B cell (primary cell): Measurements from ENCODE around the gene PRRC2B. TPM values are rescaled to one million over a fixed set of nuclear protein-coding genes. Genes with fewer than 3 reads are reported as not detected.

Source experiments
- ATAC-seq: fragments of 200-7000 bp; cut with Tn5 transposase; one replicate; pipeline ENCODE4 v1.10.0; 2021; ENCODE audit warnings: low read depth, mild to moderate bottlenecking, moderate number of reproducible peaks, moderate library complexity
- CTCF ChIA-PET: fragments of 350-600 bp; sonication (Branson Sonifier 250); formaldehyde crosslinking; loops from one replicate; lab custom pipeline; 2021; ENCODE audit warnings: antibody characterized with exemption, inconsistent platforms; lab: Charles Lee
- POLR2A ChIA-PET: fragments of 350-600 bp; sonication (Branson Sonifier 250); formaldehyde crosslinking; loops from one replicate; lab custom pipeline; 2021; ENCODE audit warnings: antibody characterized with exemption; lab: Charles Lee
- DNase-seq: peaks from one replicate; pipeline ENCODE4 v3.0.0; 2013
- H2AFZ ChIP-seq: 2 replicates; pipeline ENCODE4 v1.6.1; 2012; ENCODE audit warnings: mild to moderate bottlenecking, low read depth, low read length; ENCODE audit not compliant: insufficient read depth, poor library complexity, severe bottlenecking
- H3K27ac ChIP-seq, 2 donors: 1 replicate in 1 of 2; 2 replicates in 1 of 2; pipeline ENCODE4 v1.5.1; 2012 to 2013; ENCODE audit warnings: low read length in 2 of 2, mild to moderate bottlenecking in 2 of 2, moderate library complexity in 1 of 2
- H3K27me3 ChIP-seq, 4 experiments: fragments of 200-600 bp in 1 of 4; sonication (generic) in 1 of 4; replicated peaks in 1 of 4; 1 replicate in 2 of 4; 2 replicates in 2 of 4; pipeline versions ENCODE4 v1.6.1 to v1.7.0; 2013 to 2016; ENCODE audit warnings: low read length in 3 of 4, mild to moderate bottlenecking in 2 of 4, mixed read lengths in 1 of 4, moderate library complexity in 1 of 4; ENCODE audit not compliant: insufficient read depth in 4 of 4, control insufficient read depth in 3 of 4; ENCODE audit errors: control extremely low read depth in 1 of 4
- H3K36me3 ChIP-seq, 2 experiments: replicated peaks in 1 of 2; 1 replicate in 1 of 2; 2 replicates in 1 of 2; pipeline versions ENCODE4 v1.6.1 to v1.7.1; 2013; ENCODE audit warnings: low read length in 1 of 2; ENCODE audit not compliant: insufficient read depth in 2 of 2, control insufficient read depth in 1 of 2; ENCODE audit errors: control extremely low read depth in 1 of 2, extremely low read depth in 1 of 2
- H3K4me1 ChIP-seq, 2 donors: fragments of 200-600 bp in 1 of 2; sonication (generic) in 1 of 2; 1 replicate in 1 of 2; 2 replicates in 1 of 2; pipeline versions ENCODE4 v1.5.1 to v1.6.1; 2013 to 2017; ENCODE audit warnings: low read length in 2 of 2; ENCODE audit not compliant: control insufficient read depth in 2 of 2, insufficient read depth in 2 of 2
- H3K4me2 ChIP-seq: replicated peaks from 2 replicates; pipeline ENCODE3; 2012; ENCODE audit warnings: mild to moderate bottlenecking, low read depth, low read length; ENCODE audit not compliant: poor library complexity, severe bottlenecking
- H3K4me3 ChIP-seq, 5 experiments: fragments of 200-600 bp in 1 of 5; sonication (generic) in 1 of 5; 1 replicate in 3 of 5; 2 replicates in 2 of 5; pipeline versions ENCODE4 v1.5.1 to v1.7.0; 2011 to 2016; ENCODE audit warnings: low read length in 4 of 5, mild to moderate bottlenecking in 4 of 5, low read depth in 2 of 5, control low read depth in 1 of 5, moderate library complexity in 1 of 5; ENCODE audit not compliant: insufficient read depth in 1 of 5; ENCODE audit errors: control extremely low read depth in 1 of 5, extremely low read depth in 1 of 5
- H3K79me2 ChIP-seq: fragments of 200-600 bp; sonication (generic); one replicate; pipeline ENCODE4 v1.6.0; 2016; ENCODE audit warnings: low read length; ENCODE audit not compliant: control insufficient read depth, insufficient read depth
- H3K9ac ChIP-seq: fragments of 200-600 bp; sonication (generic); 2 replicates; pipeline ENCODE4 v1.6.1; 2017; ENCODE audit warnings: mild to moderate bottlenecking, low read length, moderate library complexity
- H3K9me3 ChIP-seq, 3 donors: one replicate each; pipeline versions ENCODE4 v1.6.1 to v1.7.1; 2013; ENCODE audit warnings: low read length in 2 of 3; ENCODE audit not compliant: control insufficient read depth in 2 of 3, insufficient read depth in 1 of 3; ENCODE audit errors: control extremely low read depth in 1 of 3
- H4K20me1 ChIP-seq: 2 replicates; pipeline ENCODE4 v1.6.0; 2012; ENCODE audit warnings: mild to moderate bottlenecking, low read length; ENCODE audit not compliant: insufficient read depth, control insufficient read depth, poor library complexity, severe bottlenecking
- H3K27ac Mint-ChIP-seq: one replicate; pipeline ENCODE4 v1.8.0; 2021; ENCODE audit warnings: mixed read lengths
- H3K27me3 Mint-ChIP-seq: one replicate; pipeline ENCODE4 v1.8.0; 2021; ENCODE audit warnings: mixed read lengths
- H3K4me1 Mint-ChIP-seq: one replicate; pipeline ENCODE4 v1.8.0; 2021; ENCODE audit warnings: mixed read lengths
- H3K4me3 Mint-ChIP-seq: one replicate; pipeline ENCODE4 v1.8.0; 2021; ENCODE audit warnings: mixed read lengths
- H3K9me3 Mint-ChIP-seq: one replicate; pipeline ENCODE4 v1.8.0; 2022; ENCODE audit warnings: mixed read lengths; ENCODE audit not compliant: insufficient read depth
- EZH2 ChIP-seq: IDR thresholded peaks from 2 replicates; pipeline ENCODE4 v1.6.1; 2012; ENCODE audit warnings: borderline replicate concordance, low read depth, mild to moderate bottlenecking, moderate library complexity, low read length; ENCODE audit not compliant: insufficient read depth, poor library complexity, severe bottlenecking
- WGBS: methylation state at CpG from one replicate; pipeline ENCODE4 v1.1.5; 2013; ENCODE audit warnings: missing lambda C conversion rate; ENCODE audit not compliant: insufficient coverage; 5-methylcytosine and 5-hydroxymethylcytosine counted together
- intact Hi-C: fragments of 100-400 bp; cut with micrococcal nuclease; formaldehyde crosslinking; loops from one replicate; pipeline ENCODE4 v1.10.0; 2022
- polyA plus RNA-seq: library from polyadenylated mRNA; depleted of rRNA; stranded (reverse); fragments of >200 nt; gene quantifications from 2 replicates; pipeline ENCODE4 v1.2.3, GENCODE V29; 2012
- total RNA-seq, 2 donors: library from RNA; stranded (reverse); fragments of 120-200 nt in 1 of 2; gene quantifications; 1 replicate in 1 of 2; 2 replicates in 1 of 2; pipeline versions ENCODE4 v1.2.3 to v1.2.4, GENCODE V29; 2013 to 2022
- TF ChIP-seq, protein P1 (sequence below): fragments of 200-600 bp; IDR thresholded peaks from one replicate; pipeline ENCODE4 v1.8.0; 2022; ENCODE audit warnings: antibody characterized with exemption, mild to moderate bottlenecking

Gene PRRC2B
- total and polyA plus RNA-seq, 2 donors (not counting 1 experiment from before 2014, with no cell fraction given) = 63.9 to 268 TPM

DNA sequence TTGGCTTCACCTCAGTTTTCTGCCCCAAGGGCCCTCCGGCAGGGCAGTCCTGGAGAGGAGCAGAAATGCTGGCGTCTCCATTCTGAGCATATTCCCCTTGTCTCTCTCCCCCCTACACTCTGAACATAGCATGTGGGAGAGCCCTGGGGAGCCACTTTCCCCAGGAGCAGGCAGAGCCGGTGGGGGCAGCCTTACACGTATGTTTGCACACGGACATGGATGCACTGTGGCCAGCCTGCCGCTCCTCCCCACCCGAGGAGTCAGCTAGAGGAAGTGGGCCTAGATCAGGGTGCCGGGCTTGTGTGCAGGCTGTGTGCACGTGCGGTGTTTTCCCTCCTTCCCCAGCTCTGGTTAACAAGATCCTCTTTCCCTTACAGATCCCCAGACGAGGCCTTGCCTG is 83.5 kb downstream of the PRRC2B start:
- 93% methylated on average over 7 of the region's 11 CpGs for WGBS
- Mint-ChIP-seq H3K27ac (no peak overlapping the region), H3K4me3 (no peak overlapping the region), H3K9me3 (no peaks in the 10 kb centered on the region), H3K27me3 (no peaks in the 10 kb centered on the region), H3K4me1 (peaks cover 1% of the 10 kb centered on the region)
- Histone ChIP-seq H3K9ac (no peak overlapping the region), H2AFZ (no peak overlapping the region), H3K36me3 (peaks cover 0 to 92% of the 10 kb centered on the region in 2 experiments), H3K4me1 (no peaks in the 10 kb centered on the region), H3K9me3 (no peaks in the 10 kb centered on the region), H3K79me2 (peaks cover 37% of the 10 kb centered on the region), H3K27me3 (no peaks in the 10 kb centered on the region), H4K20me1 (peaks cover 83% of the 10 kb centered on the region), H3K4me2 (no peak overlapping the region), H3K4me3 (no peak overlapping the region), H3K27ac (no peak overlapping the region)
- intact Hi-C loops = no loop called here
- no peak for ATAC-seq
- POLR2A ChIA-PET = no interaction called here
- no peak for TF ChIP-seq EZH2
- TF ChIP-seq, protein P1, sequence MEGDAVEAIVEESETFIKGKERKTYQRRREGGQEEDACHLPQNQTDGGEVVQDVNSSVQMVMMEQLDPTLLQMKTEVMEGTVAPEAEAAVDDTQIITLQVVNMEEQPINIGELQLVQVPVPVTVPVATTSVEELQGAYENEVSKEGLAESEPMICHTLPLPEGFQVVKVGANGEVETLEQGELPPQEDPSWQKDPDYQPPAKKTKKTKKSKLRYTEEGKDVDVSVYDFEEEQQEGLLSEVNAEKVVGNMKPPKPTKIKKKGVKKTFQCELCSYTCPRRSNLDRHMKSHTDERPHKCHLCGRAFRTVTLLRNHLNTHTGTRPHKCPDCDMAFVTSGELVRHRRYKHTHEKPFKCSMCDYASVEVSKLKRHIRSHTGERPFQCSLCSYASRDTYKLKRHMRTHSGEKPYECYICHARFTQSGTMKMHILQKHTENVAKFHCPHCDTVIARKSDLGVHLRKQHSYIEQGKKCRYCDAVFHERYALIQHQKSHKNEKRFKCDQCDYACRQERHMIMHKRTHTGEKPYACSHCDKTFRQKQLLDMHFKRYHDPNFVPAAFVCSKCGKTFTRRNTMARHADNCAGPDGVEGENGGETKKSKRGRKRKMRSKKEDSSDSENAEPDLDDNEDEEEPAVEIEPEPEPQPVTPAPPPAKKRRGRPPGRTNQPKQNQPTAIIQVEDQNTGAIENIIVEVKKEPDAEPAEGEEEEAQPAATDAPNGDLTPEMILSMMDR = no peak
- no peak for DNase-seq
- CTCF ChIA-PET = interaction anchor here (0.6 to 5.0 kb wide), 10 partner anchors 8 to 128 kb away, joined by 3 to 29 read pairs (median 4); no protein-coding TSS in a partner anchor

DNA sequence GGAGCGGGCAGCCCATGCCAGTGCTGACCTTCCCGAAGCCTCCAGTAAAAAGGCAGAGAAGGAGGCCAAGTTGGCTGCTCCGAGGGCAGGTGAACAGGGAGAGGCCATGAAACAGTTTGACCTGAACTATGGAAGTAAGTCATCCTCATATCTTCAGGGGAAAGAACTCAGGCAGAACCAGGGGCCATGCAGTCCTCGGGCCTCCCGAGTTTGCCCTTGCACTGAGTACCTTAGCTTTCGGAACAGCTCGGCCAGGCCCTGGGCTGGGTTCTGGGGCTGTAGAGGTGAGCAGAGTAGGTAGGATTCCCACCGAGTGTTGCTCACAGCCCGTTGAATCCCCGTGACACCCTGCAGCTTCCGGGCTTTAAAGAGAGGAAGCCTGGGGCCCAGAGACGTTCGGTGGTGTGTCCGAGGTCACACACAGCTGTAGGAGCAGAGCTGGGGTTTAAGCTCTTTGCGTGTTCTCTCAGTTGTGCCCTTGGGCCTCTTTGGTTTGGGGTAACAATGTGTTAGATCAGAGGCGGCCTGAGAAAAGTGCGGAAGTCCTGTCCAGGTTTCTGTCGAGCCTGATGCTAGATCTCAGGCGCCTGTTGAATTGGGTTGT is 84.0 kb downstream of the PRRC2B start:
- peaks cover 42% of the 10 kb centered on the region for H3K79me2 ChIP-seq
- CTCF ChIA-PET = interaction anchor here (0.7 to 5.0 kb wide), 8 partner anchors 8 to 128 kb away, joined by 3 to 29 read pairs (median 4); no protein-coding TSS in a partner anchor
- intact Hi-C loops = loop anchor here (1.0 kb wide), 1 partner anchor 128 kb away; no protein-coding TSS in a partner anchor

More for the DNA sequence above, 84.0 kb downstream of the PRRC2B start:
- no peak overlapping the region for H3K4me3 ChIP-seq
- Mint-ChIP-seq H3K4me1 (peaks cover 1% of the 10 kb centered on the region), H3K27me3 (no peaks in the 10 kb centered on the region), H3K4me3 (no peak overlapping the region), H3K27ac (no peak overlapping the region), H3K9me3 (no peaks in the 10 kb centered on the region)
- no peak for DNase-seq
- H3K27ac ChIP-seq = no peak overlapping the region
- no peaks in the 10 kb centered on the region for H3K27me3 ChIP-seq
- TF ChIP-seq EZH2 = no peak
- TF ChIP-seq, protein P1 = no peak
- H3K4me1 ChIP-seq = no peaks in the 10 kb centered on the region
- POLR2A ChIA-PET = no interaction called here
- no peaks in the 10 kb centered on the region for H3K9me3 ChIP-seq
- no peak overlapping the region for H3K4me2 ChIP-seq
- no peak for ATAC-seq
- no peak overlapping the region for H3K9ac ChIP-seq
- peaks cover 0 to 94% of the 10 kb centered on the region in 2 experiments for H3K36me3 ChIP-seq
- no peak overlapping the region for H2AFZ ChIP-seq
- H4K20me1 ChIP-seq = peaks cover 87% of the 10 kb centered on the region
- 92% methylated on average over 19 of the region's 19 CpGs for WGBS
